OCI-LY1 (cell line): Measurements from ENCODE around the gene PHLDB3.

ENCODE experiments used
- H2AFZ ChIP-seq: fragments of 200-600 bp; sonication (generic), shearing (Covaris generic); 2 replicates; pipeline ENCODE4 v1.6.0; 2014; ENCODE audit warnings: antibody characterized with exemption, mild to moderate bottlenecking, low read length
- H3F3A ChIP-seq: fragments of 200-600 bp; sonication (generic), shearing (Covaris generic); 2 replicates; pipeline ENCODE4 v1.6.0; 2014; ENCODE audit warnings: mild to moderate bottlenecking, antibody characterized with exemption, low read length, moderate library complexity; ENCODE audit not compliant: insufficient read depth
- H3K27ac ChIP-seq: fragments of 200-600 bp; sonication (generic); 2 replicates; pipeline ENCODE4 v1.5.1; 2014; ENCODE audit warnings: low read length, mixed run types, mild to moderate bottlenecking, low read depth; ENCODE audit not compliant: poor library complexity, severe bottlenecking
- H3K27me3 ChIP-seq: fragments of 200-600 bp; sonication (generic); 2 replicates; pipeline ENCODE4 v1.6.0; 2014; ENCODE audit warnings: antibody characterized with exemption, mild to moderate bottlenecking, low read length, moderate library complexity; ENCODE audit not compliant: insufficient read depth
- H3K36me3 ChIP-seq: fragments of 200-600 bp; sonication (generic); 2 replicates; pipeline ENCODE4 v1.6.1; 2014; ENCODE audit warnings: mild to moderate bottlenecking, antibody characterized with exemption, low read length, moderate library complexity, mixed read lengths; ENCODE audit not compliant: insufficient read depth
- H3K4me1 ChIP-seq: fragments of 200-600 bp; sonication (generic); 2 replicates; pipeline ENCODE4 v1.5.1; 2014; ENCODE audit warnings: mild to moderate bottlenecking, low read length, moderate library complexity; ENCODE audit not compliant: insufficient read depth, severe bottlenecking
- H3K4me2 ChIP-seq: fragments of 200-600 bp; sonication (generic), shearing (Covaris generic); 2 replicates; pipeline ENCODE4 v1.6.1; 2014; ENCODE audit warnings: low read length
- H3K4me3 ChIP-seq: fragments of 200-600 bp; sonication (generic); 2 replicates; pipeline ENCODE4 v1.5.1; 2014; ENCODE audit warnings: low read length, low read depth, mild to moderate bottlenecking, mixed read lengths; ENCODE audit not compliant: poor library complexity, severe bottlenecking
- H3K79me2 ChIP-seq: fragments of 200-600 bp; shearing (Covaris generic); 2 replicates; pipeline ENCODE4 v1.6.1; 2016; ENCODE audit warnings: mixed run types, low read length, mixed read lengths; ENCODE audit not compliant: insufficient read depth
- H3K9ac ChIP-seq: fragments of 200-600 bp; sonication (generic), shearing (Covaris generic); 2 replicates; pipeline ENCODE4 v1.6.1; 2014; ENCODE audit warnings: mild to moderate bottlenecking, low read length, mixed read lengths
- H3K9me2 ChIP-seq: fragments of 200-600 bp; sonication (generic), shearing (Covaris generic); 2 replicates; pipeline ENCODE4 v1.6.1; 2014; ENCODE audit warnings: low read depth, mild to moderate bottlenecking, low read length, mixed read lengths
- H3K9me3 ChIP-seq: fragments of 200-600 bp; shearing (Covaris generic); 2 replicates; pipeline ENCODE4 v1.6.1; 2014; ENCODE audit warnings: low read length, mixed read lengths
- H4K20me1 ChIP-seq: fragments of 200-600 bp; sonication (generic), shearing (Covaris generic); 2 replicates; pipeline ENCODE4 v1.6.0; 2016; ENCODE audit warnings: mild to moderate bottlenecking, low read length; ENCODE audit not compliant: insufficient read depth
- EZH2 ChIP-seq: fragments of 200-600 bp; sonication (generic), shearing (Covaris generic); IDR thresholded peaks from 2 replicates; pipeline ENCODE4 v1.8.0; 2017; ENCODE audit warnings: borderline replicate concordance, mixed run types, mild to moderate bottlenecking, antibody characterized with exemption, low read length, moderate library complexity, mixed read lengths
- TF ChIP-seq, protein P1 (sequence below): fragments of 200-600 bp; sonication (generic), shearing (Covaris generic); IDR thresholded peaks from 2 replicates; pipeline ENCODE4 v1.5.1; 2017; ENCODE audit warnings: mild to moderate bottlenecking, antibody characterized with exemption, low read length, moderate library complexity, mixed read lengths

PHLDB3 gene

DNA sequence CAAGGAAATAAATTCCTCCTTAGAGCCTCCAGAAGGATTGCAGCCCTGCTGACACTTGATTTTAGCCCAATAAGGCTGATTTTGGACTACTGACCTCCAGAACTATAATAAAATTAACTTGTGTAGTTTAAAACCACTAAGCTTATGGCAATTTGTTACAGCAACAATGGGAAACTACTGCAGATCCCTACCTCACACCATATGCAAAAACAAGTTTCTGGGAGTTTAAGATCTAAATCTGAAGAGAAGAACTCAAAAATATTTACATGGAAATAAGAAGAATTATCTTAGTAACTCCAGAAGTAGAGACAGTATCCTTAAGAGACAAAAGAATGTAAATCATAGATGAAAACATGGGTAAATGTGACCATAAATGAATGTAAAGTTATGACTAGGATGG, 34.4 kb upstream of the PHLDB3 start:
- Histone ChIP-seq H3K36me3 (peaks cover 46% of the 10 kb centered on the region), H3K4me3 (no peak overlapping the region)

DNA sequence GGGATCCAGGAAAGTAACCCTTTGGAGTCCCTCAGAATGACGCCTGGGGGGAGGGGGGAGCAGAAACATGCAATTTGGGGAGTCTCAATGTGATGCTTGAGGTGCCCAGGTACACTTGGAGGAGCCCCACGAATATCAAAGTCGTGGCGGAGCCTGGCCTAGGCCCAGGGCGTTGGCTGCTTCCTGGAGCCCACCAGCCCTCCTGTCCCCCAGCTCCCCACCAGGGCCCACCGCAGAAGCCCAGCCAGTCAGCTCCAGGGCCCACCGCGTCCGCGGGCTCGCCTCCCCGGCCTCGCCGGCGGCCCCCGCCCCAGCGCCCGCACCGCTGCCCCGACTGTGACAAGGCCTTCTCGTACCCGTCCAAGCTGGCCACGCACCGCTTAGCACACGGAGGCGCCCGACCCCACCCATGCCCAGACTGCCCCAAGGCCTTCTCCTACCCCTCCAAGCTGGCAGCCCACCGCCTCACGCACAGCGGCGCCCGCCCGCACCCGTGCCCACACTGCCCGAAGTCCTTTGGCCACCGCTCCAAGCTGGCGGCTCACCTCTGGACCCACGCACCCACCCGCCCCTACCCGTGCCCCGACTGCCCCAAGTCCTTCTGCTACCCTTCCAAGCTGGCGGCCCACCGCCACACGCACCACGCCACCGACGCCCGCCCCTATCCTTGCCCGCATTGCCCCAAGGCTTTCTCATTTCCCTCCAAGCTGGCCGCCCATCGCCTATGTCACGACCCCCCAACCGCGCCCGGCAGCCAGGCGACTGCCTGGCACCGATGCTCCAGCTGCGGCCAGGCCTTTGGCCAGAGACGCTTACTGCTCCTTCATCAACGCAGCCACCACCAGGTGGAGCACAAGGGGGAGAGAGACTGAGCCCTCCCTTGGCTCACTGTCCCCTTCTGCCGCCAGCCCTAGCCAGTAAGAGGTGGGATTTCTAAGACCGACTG, 30.5 kb upstream of the PHLDB3 start:
- Histone ChIP-seq H2AFZ (no peak overlapping the region), H3K27ac (no peak overlapping the region), H3K4me2 (no peak overlapping the region), H3K9me3 (no peaks in the 10 kb centered on the region), H3K4me1 (peaks cover 17% of the 10 kb centered on the region), H3K79me2 (no peaks in the 10 kb centered on the region), H3K9me2 (no peaks in the 10 kb centered on the region), H3K36me3 (peaks cover 21% of the 10 kb centered on the region), H3K9ac (no peak overlapping the region), H3K4me3 (no peak overlapping the region), H4K20me1 (no peaks in the 10 kb centered on the region), H3F3A (no peaks in the 10 kb centered on the region; the same call in 1 of the 2 replicates), H3K27me3 (no peaks in the 10 kb centered on the region)
- TF ChIP-seq, protein P1, sequence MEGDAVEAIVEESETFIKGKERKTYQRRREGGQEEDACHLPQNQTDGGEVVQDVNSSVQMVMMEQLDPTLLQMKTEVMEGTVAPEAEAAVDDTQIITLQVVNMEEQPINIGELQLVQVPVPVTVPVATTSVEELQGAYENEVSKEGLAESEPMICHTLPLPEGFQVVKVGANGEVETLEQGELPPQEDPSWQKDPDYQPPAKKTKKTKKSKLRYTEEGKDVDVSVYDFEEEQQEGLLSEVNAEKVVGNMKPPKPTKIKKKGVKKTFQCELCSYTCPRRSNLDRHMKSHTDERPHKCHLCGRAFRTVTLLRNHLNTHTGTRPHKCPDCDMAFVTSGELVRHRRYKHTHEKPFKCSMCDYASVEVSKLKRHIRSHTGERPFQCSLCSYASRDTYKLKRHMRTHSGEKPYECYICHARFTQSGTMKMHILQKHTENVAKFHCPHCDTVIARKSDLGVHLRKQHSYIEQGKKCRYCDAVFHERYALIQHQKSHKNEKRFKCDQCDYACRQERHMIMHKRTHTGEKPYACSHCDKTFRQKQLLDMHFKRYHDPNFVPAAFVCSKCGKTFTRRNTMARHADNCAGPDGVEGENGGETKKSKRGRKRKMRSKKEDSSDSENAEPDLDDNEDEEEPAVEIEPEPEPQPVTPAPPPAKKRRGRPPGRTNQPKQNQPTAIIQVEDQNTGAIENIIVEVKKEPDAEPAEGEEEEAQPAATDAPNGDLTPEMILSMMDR = peak; percentile 71
- no peak for TF ChIP-seq EZH2

More for the DNA sequence above, 34.4 kb upstream of the PHLDB3 start:
- H3K27me3 ChIP-seq = no peaks in the 10 kb centered on the region
- H2AFZ ChIP-seq = no peak overlapping the region
- no peak overlapping the region for H3K9ac ChIP-seq
- TF ChIP-seq EZH2 = no peak
- TF ChIP-seq, protein P1 = no peak
- no peaks in the 10 kb centered on the region for H3K79me2 ChIP-seq
- no peaks in the 10 kb centered on the region for H3K9me2 ChIP-seq
- H3F3A ChIP-seq = no peaks in the 10 kb centered on the region; the same call in 1 of the 2 replicates
- no peaks in the 10 kb centered on the region for H4K20me1 ChIP-seq
- no peak overlapping the region for H3K4me2 ChIP-seq
- H3K9me3 ChIP-seq = no peaks in the 10 kb centered on the region
- no peak overlapping the region for H3K27ac ChIP-seq
- H3K4me1 ChIP-seq = no peaks in the 10 kb centered on the region

DNA sequence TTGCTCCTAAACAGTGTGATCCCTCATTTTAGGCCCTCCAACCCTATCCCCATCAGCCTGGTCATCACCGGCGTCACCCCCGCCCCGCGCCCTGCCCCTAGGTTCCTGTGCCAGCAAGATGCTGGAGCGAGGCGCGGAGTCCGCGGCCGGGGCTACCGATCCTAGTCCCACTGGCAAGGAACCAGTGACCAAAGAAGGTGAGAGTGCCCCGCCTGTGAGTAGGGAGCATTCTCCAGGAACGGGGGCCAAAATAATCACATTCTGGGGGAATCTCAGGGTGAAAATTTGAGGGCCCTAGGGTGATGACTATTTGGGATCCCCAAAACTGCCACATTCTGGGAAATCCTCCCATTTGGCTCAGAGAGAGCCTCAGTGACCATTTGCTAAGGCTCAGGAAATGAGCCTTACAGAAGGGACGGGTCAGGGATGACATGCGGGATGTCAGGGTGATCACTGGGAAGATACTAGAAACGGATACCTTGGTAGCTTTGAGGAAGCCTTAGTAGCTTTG, 29.8 kb upstream of the PHLDB3 start:
- H3K27me3 ChIP-seq = no peaks in the 10 kb centered on the region
- H4K20me1 ChIP-seq = no peaks in the 10 kb centered on the region
- no peaks in the 10 kb centered on the region for H3K79me2 ChIP-seq
- no peak overlapping the region for H3K27ac ChIP-seq
- H3K9ac ChIP-seq = no peak overlapping the region
- H2AFZ ChIP-seq = no peak overlapping the region
- H3K9me3 ChIP-seq = no peaks in the 10 kb centered on the region
- H3K9me2 ChIP-seq = no peaks in the 10 kb centered on the region
- no peak overlapping the region for H3K4me3 ChIP-seq
- H3K4me1 ChIP-seq = peaks cover 17% of the 10 kb centered on the region
- no peaks in the 10 kb centered on the region; the same call in 1 of the 2 replicates for H3F3A ChIP-seq
- no peak overlapping the region for H3K4me2 ChIP-seq
- H3K36me3 ChIP-seq = peaks cover 14% of the 10 kb centered on the region
- no peak for TF ChIP-seq EZH2
- TF ChIP-seq, protein P1 = no peak
